Endothelial cell of hepatic sinusoid (primary cell): ENCODE measurements around the gene PCK1.

Experiments used
- in situ Hi-C: cut with HindIII; loops from 2 replicates; pipeline ENCODE4 v1.10.0; 2017; ENCODE audit warnings: low sequenced_read_pairs

Gene PCK1

GRCh38 chr20:57576002-57576401 is 15.1 kb downstream of the PCK1 start:
- in situ Hi-C loops = loop anchor here (5.0 kb wide), 1 partner anchor 59 kb away; no protein-coding TSS in a partner anchor

GRCh38 chr20:57576617-57577550 is 16.0 kb downstream of the PCK1 start:
- in situ Hi-C loops = loop anchor here (5.0 kb wide), 1 partner anchor 60 kb away; no protein-coding TSS in a partner anchor

GRCh38 chr20:57577679-57578475 is 17.0 kb downstream of the PCK1 start:
- in situ Hi-C loops = loop anchor here (5.0 kb wide), 1 partner anchor 61 kb away; no protein-coding TSS in a partner anchor

- in situ Hi-C loops = loop anchor here (5.0 kb wide), 1 partner anchor 61 kb away; no protein-coding TSS in a partner anchor
Measured at GRCh38 chr20:57578476-57579165, 17.7 kb downstream of the PCK1 start.

- in situ Hi-C loops = loop anchor here (5.0 kb wide), 1 partner anchor 62 kb away; no protein-coding TSS in a partner anchor
Measured at GRCh38 chr20:57579331-57579897, 18.5 kb downstream of the PCK1 start.

GRCh38 chr20:57579898-57580447 is 19.1 kb downstream of the PCK1 start:
- in situ Hi-C loops = loop anchor here (5.0 kb wide), 1 partner anchor 63 kb away; no protein-coding TSS in a partner anchor

- in situ Hi-C loops = no loop called here
Measured at GRCh38 chr20:57580478-57581201, 19.7 kb downstream of the PCK1 start.

GRCh38 chr20:57581202-57582028 is 20.5 kb downstream of the PCK1 start:
- in situ Hi-C loops = no loop called here

- in situ Hi-C loops = no loop called here
Measured at GRCh38 chr20:57582029-57582378, 21.1 kb downstream of the PCK1 start.

- in situ Hi-C loops = no loop called here
Measured at GRCh38 chr20:57582432-57583288, 21.8 kb downstream of the PCK1 start.

- in situ Hi-C loops = no loop called here
Measured at GRCh38 chr20:57583289-57584257, 22.7 kb downstream of the PCK1 start.

GRCh38 chr20:57584768-57585461 is 24.0 kb downstream of the PCK1 start:
- in situ Hi-C loops = no loop called here

GRCh38 chr20:57585466-57586213 is 24.7 kb downstream of the PCK1 start:
- in situ Hi-C loops = no loop called here

- in situ Hi-C loops = no loop called here
Measured at GRCh38 chr20:57586370-57586793, 25.5 kb downstream of the PCK1 start.

- in situ Hi-C loops = no loop called here
Measured at GRCh38 chr20:57586943-57587277, 26.0 kb downstream of the PCK1 start.
